GM20000 (cell line): ENCODE results near the gene BANF2.
"Not testable (repeated sequence)": the region's sequence is repeated elsewhere in the genome, so short reads cannot be mapped to it uniquely, and the experiment has no call there.

Source experiments
- DNase-seq: peaks from one replicate; pipeline ENCODE4 v3.0.0; 2012; ENCODE audit warnings: low spot score
- CTCF ChIP-seq: IDR thresholded peaks from 2 replicates; pipeline ENCODE4 v1.5.1; 2012; ENCODE audit warnings: mild to moderate bottlenecking, control low read depth; ENCODE audit errors: extremely low read depth, missing control alignments

BANF2 gene

GRCh38 chr20:17765584-17765983, 65.8 kb downstream of the BANF2 start:
- TF ChIP-seq CTCF = no peak
- no peak for DNase-seq

GRCh38 chr20:17766226-17766625, 66.5 kb downstream of the BANF2 start:
- DNase-seq = no peak
- TF ChIP-seq CTCF = no peak

- no peak for TF ChIP-seq CTCF
Measured at GRCh38 chr20:17767624-17768023, 67.9 kb downstream of the BANF2 start.

GRCh38 chr20:17768271-17768670, 68.5 kb downstream of the BANF2 start:
- no peak for DNase-seq
- TF ChIP-seq CTCF = no peak

More at GRCh38 chr20:17767624-17768023, 67.9 kb downstream of the BANF2 start:
- DNase-seq = no peak

GRCh38 chr20:17769716-17770115, 70.0 kb downstream of the BANF2 start:
- DNase-seq = not testable (repeated sequence)

GRCh38 chr20:17771206-17772004, 71.6 kb downstream of the BANF2 start:
- TF ChIP-seq CTCF = no peak
- no peak for DNase-seq

GRCh38 chr20:17772005-17772343, 72.2 kb downstream of the BANF2 start:
- TF ChIP-seq CTCF = no peak
- no peak for DNase-seq

GRCh38 chr20:17773619-17774018, 73.9 kb downstream of the BANF2 start:
- TF ChIP-seq CTCF = no peak

More at GRCh38 chr20:17773619-17774018, 73.9 kb downstream of the BANF2 start:
- no peak for DNase-seq
